Coronary artery (tissue), 2 donors: ENCODE results near the gene DGKZ.
A peak's percentile ranks its signal among the peaks of the same experiment; 100 is the strongest.
"Not testable (repeated sequence)": the region's sequence is repeated elsewhere in the genome, so short reads cannot be mapped to it uniquely, and the experiment has no call there.

ENCODE experiments used
- DNase-seq: peaks from one replicate; pipeline ENCODE4 v3.0.0-alpha.2; 2017; ENCODE audit warnings: low spot score
- H3K27ac ChIP-seq, 2 donors: fragments of 200-600 bp; sonication (generic); one replicate each; pipeline ENCODE4 v1.5.1; 2016 to 2019
- H3K4me3 ChIP-seq: fragments of 200-600 bp; sonication (generic); 2 replicates; pipeline ENCODE4 v1.5.1; 2016; ENCODE audit warnings: mild to moderate bottlenecking, moderate library complexity
- TF ChIP-seq, protein P1 (sequence below): fragments of 200-600 bp; sonication (generic); IDR thresholded peaks from one replicate; pipeline ENCODE4 v1.5.1; 2019; ENCODE audit warnings: antibody characterized with exemption

DGKZ gene

DNA sequence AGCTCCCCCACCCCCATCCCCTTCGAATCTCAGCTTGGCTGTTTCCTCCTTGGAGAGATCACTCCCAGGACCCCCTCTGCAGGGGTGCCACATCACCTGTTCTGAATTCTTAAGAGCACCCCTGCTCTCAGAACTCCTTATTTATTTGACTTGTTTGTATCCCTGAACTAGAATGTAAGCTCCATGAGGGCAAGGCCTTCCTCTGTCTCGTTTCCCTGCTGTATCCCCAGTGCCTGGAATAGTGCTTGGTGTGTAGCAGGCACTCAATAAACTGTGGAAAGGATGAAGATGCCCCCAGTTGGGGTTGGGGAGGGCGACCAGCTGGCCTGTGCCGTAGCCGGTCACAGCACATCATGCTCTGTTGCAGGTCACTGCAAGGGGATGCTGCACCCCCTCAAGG, 30.6 kb downstream of the DGKZ start:
- H3K27ac ChIP-seq: no peak overlapping the region
- TF ChIP-seq, protein P1, sequence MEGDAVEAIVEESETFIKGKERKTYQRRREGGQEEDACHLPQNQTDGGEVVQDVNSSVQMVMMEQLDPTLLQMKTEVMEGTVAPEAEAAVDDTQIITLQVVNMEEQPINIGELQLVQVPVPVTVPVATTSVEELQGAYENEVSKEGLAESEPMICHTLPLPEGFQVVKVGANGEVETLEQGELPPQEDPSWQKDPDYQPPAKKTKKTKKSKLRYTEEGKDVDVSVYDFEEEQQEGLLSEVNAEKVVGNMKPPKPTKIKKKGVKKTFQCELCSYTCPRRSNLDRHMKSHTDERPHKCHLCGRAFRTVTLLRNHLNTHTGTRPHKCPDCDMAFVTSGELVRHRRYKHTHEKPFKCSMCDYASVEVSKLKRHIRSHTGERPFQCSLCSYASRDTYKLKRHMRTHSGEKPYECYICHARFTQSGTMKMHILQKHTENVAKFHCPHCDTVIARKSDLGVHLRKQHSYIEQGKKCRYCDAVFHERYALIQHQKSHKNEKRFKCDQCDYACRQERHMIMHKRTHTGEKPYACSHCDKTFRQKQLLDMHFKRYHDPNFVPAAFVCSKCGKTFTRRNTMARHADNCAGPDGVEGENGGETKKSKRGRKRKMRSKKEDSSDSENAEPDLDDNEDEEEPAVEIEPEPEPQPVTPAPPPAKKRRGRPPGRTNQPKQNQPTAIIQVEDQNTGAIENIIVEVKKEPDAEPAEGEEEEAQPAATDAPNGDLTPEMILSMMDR: no peak
- no peak overlapping the region for H3K4me3 ChIP-seq
- no peak for DNase-seq

DNA sequence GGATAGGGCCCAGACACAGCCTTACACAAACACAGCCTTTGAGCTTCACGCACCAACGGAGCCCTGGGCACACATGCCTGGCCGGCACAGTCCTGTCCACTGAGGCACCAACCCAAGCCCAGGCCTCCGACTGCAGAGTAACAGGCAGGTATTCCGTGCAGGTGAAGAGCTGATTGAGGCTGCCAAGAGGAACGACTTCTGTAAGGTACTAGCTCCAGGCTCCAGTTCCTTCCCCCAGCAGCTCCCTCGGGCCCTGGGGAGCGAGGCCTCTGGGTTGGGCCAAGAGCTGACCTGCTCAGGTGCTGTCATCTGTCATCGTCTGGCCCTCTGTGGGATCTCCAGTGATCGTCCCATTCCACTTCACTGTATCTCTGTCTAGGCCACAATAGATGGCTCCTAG, 31.0 kb downstream of the DGKZ start:
- TF ChIP-seq, protein P1: no peak
- Histone ChIP-seq H3K27ac (no peak overlapping the region), H3K4me3 (no peak overlapping the region)
- no peak for DNase-seq

DNA sequence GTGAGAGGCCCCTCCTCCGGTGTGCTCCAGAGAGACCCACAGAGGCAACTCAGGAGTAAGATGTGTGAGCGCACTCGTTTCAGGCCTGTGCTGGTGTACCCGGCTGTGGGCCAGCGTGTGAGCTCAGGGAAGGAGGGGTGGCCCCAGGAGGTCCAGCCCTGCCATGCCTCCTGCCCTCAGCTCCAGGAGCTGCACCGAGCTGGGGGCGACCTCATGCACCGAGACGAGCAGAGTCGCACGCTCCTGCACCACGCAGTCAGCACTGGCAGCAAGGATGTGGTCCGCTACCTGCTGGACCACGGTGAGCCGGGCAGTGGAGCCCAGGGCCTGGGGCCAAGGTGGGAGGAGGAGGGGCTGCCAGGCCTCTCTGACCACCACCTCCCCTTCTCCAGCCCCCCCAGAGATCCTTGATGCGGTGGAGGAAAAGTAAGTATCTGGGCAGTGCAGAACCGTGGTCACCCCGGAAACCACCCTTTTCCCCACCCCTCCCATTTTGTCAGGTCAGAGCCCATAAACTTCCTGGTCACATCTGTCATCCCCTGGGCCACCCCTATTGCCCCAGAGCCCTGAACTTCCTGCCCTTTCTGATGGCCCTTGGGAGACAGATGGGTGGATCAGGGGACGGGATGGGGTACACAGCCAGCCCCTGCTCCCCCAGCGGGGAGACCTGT, 31.7 kb downstream of the DGKZ start:
- TF ChIP-seq, protein P1: no peak
- DNase-seq: no peak
- no peak overlapping the region for H3K4me3 ChIP-seq
- H3K27ac ChIP-seq: no peak overlapping the region

DNA sequence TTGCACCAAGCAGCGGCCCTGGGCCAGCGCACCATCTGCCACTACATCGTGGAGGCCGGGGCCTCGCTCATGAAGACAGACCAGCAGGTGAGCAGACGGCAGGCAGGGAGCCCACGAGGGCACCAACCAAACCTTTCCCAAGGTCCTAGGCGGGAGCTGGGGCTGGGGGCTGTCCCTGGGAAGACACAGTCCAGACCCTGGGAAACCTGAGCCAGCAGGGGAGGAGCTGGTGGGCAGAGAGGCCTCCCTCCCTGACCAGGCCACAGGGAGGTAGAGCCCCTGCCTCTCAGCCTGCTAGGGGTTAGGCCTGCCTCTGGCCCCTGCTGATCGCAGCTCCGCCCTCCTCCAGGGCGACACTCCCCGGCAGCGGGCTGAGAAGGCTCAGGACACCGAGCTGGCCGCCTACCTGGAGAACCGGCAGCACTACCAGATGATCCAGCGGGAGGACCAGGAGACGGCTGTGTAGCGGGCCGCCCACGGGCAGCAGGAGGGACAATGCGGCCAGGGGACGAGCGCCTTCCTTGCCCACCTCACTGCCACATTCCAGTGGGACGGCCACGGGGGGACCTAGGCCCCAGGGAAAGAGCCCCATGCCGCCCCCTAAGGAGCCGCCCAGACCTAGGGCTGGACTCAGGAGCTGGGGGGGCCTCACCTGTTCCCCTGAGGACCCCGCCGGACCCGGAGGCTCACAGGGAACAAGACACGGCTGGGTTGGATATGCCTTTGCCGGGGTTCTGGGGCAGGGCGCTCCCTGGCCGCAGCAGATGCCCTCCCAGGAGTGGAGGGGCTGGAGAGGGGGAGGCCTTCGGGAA, 32.4 kb downstream of the DGKZ start:
- not testable (repeated sequence) for DNase-seq
- Histone ChIP-seq H3K27ac (peak overlapping the region in 1 of 2 donors; percentile 73), H3K4me3 (peak overlapping the region; percentile 80)

DNA sequence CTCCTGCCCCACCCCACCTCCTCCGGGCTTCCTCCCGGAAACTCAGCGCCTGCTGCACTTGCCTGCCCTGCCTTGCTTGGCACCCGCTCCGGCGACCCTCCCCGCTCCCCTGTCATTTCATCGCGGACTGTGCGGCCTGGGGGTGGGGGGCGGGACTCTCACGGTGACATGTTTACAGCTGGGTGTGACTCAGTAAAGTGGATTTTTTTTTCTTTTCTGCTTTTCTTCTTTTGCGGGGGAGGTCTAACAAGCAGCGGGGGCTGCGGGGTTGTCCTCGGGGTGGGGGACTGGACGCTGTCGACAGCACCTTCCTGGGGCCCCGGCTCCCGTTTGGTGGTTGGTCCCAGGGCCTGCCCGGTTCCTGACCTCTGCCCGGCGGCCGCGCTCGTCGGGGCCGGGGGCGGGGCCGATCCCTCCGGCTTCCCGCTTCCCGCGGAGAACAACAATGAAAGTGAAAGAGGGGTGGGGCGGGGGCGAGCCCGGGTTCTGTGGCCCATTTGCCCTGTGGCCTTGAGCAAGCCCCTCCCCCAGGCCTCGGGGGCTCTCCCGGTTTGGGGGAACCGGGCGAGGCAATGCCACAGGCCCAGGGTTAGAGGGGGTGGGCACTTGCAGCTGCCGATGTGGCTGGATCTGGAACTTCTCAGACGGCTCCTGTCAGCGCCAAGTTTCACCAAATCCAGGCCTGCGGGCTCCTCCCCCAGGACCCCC, 33.2 kb downstream of the DGKZ start:
- DNase-seq: no peak
- H3K27ac ChIP-seq: peak overlapping the region; percentile 47 to 73
- TF ChIP-seq, protein P1: no peak

DNA sequence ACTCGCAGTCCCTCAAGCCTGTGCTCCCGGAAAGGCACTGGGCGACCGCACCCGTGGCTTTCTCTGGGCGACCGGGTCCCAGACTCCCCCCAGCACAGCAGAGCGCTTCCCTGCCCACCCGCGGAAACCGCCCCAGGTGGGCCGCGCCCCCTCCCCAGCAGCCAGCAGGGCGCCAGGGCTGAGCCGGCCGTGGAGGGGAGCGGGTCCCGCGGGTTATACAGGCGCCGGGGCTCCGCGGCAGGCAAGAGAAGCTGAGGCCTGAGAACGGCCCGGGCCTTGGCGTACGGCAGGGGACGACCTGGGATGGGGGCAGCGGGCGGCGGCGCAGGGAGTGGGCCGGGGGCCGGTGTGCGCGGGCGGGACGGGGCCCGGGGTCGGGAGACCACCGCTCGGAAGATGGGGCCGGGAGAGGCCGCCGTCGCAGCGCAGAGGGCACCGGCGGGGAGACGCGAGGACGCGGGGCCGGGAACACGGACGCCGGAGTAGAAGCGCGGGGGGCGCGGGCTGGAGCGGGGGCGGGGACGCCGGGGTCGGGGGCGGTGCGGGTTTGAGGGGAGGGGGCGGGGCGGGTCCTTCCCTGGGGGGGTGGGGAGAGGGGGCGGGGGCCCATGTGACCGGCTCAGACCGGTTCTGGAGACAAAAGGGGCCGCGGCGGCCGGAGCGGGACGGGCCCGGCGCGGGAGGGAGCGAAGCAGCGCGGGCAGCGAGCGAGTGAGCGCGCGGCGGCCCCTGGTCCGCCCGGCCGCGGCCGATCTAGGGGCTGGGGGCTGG, 34.0 kb downstream of the DGKZ start, which contains the start of gene MDK:
Gene MDK, plus strand, starts transcription at position 622 of the 771 bp plus-strand sequence. CDS start 389 bp downstream, outside the sequence.
- H3K4me3 ChIP-seq: peak within 1 kb of the TSS; percentile 80
- H3K27ac ChIP-seq: peak within 1 kb of the TSS; percentile 47 to 73
- DNase-seq: no peak
- TF ChIP-seq, protein P1: no peak

More for the DNA sequence above, 33.2 kb downstream of the DGKZ start:
- H3K4me3 ChIP-seq: peak overlapping the region; percentile 80
